Omental fat pad (tissue), 4 donors: Measurements from ENCODE around the gene CSF2RB. TPM values are rescaled to one million over a fixed set of nuclear protein-coding genes. Genes with fewer than 3 reads are reported as not detected.

Experiments used
- ATAC-seq: fragments of 150-250 bp; one replicate; pipeline ENCODE4 v1.9.1; 2016; ENCODE audit warnings: mild to moderate bottlenecking, moderate library complexity; ENCODE audit not compliant: low FRiP score
- DNase-seq: peaks from one replicate; pipeline ENCODE4 v3.0.0-alpha.2; 2019; ENCODE audit warnings: low spot score
- total RNA-seq, 4 donors: library from RNA; depleted of rRNA; stranded (reverse); fragments of >200 nt; gene quantifications; one replicate each; pipeline ENCODE4 v1.1.0, GENCODE V29; 2016
- TF ChIP-seq, protein P1 (sequence below), 3 donors: fragments of 450-650 bp; IDR thresholded peaks; one replicate each; pipeline ENCODE4 v1.5.1; 2016 to 2017; ENCODE audit warnings: antibody characterized with exemption in 3 of 3, mild to moderate bottlenecking in 3 of 3, moderate library complexity in 2 of 3

Gene CSF2RB
- total RNA-seq, 4 donors from 2014 or later = 5.7 to 28.4 (median 17.0) TPM

DNA sequence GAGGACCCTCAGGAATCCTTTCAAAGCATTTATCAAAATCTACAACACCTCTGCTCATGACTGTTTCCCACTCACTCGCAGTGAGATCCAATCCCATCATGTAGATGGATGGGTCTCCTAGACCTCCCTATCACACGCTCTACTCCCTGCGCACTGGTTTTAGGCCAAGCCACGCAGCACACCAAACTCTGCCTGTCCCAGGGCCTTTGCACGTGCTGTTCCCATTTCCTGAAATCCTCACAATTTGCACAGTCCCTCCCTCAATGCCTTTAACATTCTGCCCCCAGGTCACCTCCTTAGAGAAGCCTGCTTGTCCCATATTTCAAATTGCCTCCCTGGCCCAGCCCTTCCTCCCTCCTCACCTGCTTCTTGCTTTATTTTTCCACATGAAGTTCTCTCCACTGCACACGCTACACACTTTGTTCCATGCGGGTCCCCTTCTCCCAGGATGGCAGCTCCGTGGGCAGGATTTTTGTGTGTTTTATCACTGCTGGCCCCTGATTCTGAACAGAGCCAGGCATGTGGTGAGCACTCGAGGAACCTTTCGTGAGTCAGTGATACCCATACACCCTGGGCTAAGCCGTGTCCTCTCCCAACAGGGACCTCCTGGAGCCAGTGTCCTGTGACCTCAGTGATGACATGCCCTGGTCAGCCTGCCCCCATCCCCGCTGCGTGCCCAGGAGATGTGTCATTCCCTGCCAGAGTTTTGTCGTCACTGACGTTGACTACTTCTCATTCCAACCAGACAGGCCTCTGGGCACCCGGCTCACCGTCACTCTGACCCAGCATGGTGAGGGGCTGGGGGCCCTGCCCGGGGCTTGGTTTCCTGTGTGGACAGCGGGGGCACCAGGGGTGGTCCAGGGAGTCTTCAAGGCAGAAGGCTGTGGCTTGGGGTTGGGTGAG is 12.2 kb downstream of the CSF2RB start:
- DNase-seq (no peak), ATAC-seq (no peak)
- TF ChIP-seq, protein P1, sequence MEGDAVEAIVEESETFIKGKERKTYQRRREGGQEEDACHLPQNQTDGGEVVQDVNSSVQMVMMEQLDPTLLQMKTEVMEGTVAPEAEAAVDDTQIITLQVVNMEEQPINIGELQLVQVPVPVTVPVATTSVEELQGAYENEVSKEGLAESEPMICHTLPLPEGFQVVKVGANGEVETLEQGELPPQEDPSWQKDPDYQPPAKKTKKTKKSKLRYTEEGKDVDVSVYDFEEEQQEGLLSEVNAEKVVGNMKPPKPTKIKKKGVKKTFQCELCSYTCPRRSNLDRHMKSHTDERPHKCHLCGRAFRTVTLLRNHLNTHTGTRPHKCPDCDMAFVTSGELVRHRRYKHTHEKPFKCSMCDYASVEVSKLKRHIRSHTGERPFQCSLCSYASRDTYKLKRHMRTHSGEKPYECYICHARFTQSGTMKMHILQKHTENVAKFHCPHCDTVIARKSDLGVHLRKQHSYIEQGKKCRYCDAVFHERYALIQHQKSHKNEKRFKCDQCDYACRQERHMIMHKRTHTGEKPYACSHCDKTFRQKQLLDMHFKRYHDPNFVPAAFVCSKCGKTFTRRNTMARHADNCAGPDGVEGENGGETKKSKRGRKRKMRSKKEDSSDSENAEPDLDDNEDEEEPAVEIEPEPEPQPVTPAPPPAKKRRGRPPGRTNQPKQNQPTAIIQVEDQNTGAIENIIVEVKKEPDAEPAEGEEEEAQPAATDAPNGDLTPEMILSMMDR (IDR thresholded peaks at IDR 0.05) = no peak

DNA sequence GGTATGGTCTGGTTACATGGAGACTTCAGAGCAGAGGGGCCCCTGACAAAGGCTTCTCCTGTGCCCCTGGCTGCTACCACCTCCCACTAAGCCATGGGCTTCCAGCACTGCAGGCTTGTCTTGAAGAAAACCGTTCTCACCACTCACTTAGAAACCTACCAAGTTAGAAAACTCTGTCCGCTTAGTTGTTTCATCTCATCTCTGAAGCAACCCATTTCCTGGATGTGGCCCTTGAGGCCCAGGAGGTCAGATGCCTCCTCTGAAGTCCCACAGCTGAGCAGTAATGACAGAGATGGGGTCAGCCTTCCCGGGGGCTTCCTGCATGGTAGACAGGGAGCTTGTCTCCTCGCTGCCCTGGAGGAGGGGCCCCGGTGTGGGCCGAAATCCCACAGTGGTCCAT is 12.9 kb downstream of the CSF2RB start:
- TF ChIP-seq, protein P1 (IDR thresholded peaks at IDR 0.05) = no peak
- DNase-seq (no peak), ATAC-seq (no peak)

DNA sequence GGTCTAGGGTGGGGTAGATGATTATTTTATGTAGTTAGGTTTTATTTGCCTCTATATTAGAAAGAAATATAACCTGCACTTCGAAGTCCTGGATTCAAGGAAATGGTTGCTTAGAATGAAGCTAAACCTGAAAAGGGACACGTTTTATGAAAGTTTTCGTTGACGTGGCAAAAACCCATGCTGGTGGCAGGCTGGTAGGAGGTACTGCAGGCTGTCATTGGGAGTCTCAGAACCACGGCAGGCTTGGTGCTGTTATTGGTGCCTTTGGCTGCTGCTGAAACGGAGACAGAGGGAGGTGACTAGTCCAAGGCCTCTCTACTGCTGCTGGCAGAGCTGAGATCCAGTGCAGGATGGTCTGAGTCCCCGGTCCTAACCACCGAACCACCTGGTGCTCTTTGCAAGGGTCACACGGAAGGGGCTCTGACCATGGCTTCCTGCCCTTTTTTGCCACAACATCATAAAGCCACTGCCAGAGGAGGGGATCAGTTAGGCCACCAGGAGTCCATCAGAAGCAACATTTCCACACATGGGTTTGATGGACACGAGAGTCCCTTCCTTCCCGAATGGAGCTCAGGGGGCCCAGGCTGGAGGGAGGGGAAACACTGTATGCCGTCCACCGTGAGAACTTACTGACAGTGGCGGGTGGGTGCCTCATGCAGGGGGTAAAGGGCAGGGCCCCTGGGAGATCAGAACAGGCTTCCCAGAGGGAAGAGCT is 13.4 kb downstream of the CSF2RB start:
- no peak for DNase-seq
- TF ChIP-seq, protein P1 (IDR thresholded peaks at IDR 0.05) = no peak
- ATAC-seq = no peak

DNA sequence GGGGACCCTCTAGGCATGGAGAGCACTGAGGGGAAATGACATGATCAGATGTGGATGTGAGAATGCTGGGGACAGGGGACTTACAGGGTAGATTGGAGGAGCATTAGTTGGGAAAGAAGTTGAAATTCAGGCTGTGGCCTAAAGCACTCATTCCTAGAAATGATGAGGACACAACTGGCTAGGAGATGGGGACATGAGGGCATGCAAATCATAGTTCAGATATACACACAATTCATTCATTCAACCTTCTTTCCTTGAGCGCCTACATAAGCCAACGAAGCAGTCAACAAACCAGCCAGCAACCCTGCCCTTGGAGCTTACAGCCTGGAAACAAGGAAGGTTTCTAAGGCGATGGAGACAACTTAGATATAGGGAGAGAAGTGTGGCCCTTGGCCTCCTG is 14.2 kb downstream of the CSF2RB start:
- TF ChIP-seq, protein P1 (IDR thresholded peaks at IDR 0.05) = no peak
- no peak for ATAC-seq
- DNase-seq = no peak

DNA sequence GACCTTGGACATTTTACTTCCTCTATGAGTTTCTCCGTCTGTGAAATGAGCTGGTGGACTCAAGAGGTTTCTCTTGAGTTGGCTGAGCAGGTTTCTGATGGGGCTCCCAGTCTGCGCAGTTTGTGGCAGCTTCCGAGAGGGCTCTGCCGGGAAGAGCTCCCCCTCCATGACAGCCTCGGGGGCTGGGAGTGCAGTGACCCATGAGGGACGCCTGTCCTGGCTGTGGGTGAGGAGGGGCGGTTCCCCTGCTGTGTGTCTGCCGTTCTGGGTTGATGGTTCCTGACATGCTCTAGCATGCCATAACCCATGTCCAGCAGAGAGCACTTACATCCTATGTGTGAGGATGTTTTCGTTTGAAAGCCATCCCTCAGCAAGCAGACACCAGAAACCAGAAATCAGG is 14.8 kb downstream of the CSF2RB start:
- DNase-seq (no peak), ATAC-seq (no peak)
- TF ChIP-seq, protein P1 (IDR thresholded peaks at IDR 0.05) = no peak

DNA sequence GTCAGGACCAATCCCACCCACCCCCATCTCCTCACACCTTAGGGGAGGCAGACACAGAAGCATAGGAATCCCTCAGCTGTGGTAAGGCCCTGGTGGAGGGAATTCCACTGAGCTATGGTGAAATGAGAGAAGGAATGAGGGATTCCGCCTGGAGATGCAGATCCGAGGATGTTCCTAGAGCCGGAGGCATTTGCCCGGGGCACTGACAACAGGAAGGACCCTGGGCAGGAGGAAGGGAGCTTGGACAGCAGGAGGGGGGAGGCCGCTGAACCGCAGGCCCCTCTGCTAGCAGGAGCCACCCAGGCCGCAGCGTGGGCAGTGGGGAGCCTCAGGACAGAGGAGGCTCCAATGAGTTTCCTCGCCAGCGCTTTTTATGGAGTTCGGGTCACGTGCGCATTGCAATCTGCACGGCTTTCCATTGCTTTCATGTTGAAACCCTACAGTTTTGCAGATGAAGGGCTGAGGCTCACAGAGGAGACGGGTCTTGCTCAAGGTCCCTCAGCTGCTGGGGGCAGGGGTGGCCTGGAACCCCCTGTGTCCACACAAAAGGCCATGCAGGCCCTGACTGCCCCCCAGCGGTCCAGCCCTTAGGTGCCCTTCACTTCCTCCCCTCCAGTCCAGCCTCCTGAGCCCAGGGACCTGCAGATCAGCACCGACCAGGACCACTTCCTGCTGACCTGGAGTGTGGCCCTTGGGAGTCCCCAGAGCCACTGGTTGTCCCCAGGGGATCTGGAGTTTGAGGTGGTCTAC is 15.5 kb downstream of the CSF2RB start:
- no peak for ATAC-seq
- DNase-seq = no peak
- TF ChIP-seq, protein P1 (IDR thresholded peaks at IDR 0.05) = no peak
